Stimulated activated CD8-positive, alpha-beta memory T cell treated with anti-CD3 and anti-CD28 coated beads, Interleukin-12 subunit alpha, Interleukin-12 subunit beta, amount 100 ng/mL, for 4 hours (primary cell): ENCODE results near the gene TMEM220.
"Not testable (repeated sequence)": the region's sequence is repeated elsewhere in the genome, so short reads cannot be mapped to it uniquely, and the experiment has no call there.

Experiments
- DNase-seq: peaks from one replicate; pipeline ENCODE4 v3.0.0-alpha.2; 2020; ENCODE audit warnings: low read depth

The TMEM220 gene

GRCh38 chr17:10728331-10728892 is 1.4 kb downstream of the TMEM220 start:
- no peak for DNase-seq

GRCh38 chr17:10727192-10727591 is 2.6 kb downstream of the TMEM220 start:
- DNase-seq, result no peak

DNA sequence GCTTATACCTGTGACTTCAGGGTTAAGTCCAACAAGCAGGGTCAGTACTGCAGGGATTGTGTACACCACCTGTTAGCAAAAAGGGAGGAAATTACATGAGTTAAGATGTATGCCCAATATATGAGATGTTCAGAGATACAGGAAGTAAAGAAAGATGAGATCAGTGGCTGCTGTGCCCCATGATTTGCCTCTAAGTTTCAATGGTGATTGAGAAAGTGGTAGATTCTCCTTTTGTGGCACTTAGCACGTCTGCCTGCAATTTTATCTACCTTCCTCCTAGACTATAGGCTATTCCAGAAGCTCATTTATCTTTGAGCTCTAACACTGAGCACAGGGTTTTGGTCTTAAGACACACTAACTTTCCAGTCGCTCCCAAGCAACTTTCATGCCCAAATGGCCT is 3.6 kb downstream of the TMEM220 start:
- no peak for DNase-seq

DNA sequence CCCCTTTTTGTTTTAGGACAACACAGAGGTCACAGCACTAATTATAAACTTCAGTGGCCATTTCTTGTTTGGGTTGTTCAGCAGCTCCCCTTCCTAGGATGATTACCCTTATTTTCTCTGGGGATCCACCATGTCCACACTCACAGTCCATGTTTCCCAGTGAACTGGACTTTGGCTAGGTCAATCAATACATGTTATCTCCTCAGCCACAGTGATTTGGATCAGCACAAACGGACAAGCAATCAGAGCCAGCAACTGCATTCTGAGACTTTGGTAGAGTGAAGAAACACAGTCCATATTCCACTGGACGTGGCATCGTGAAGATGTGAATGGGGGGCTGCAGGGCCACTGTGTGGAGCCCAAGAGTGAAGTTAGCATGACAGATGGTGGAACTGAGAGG is 4.6 kb downstream of the TMEM220 start:
- no peak for DNase-seq

- DNase-seq, result no peak
Measured at GRCh38 chr17:10724546-10725195, 5.2 kb downstream of the TMEM220 start.

- no peak for DNase-seq
Measured at GRCh38 chr17:10718547-10718946, 11.3 kb downstream of the TMEM220 start.

GRCh38 chr17:10716218-10716617 is 13.6 kb downstream of the TMEM220 start:
- no peak for DNase-seq

DNA sequence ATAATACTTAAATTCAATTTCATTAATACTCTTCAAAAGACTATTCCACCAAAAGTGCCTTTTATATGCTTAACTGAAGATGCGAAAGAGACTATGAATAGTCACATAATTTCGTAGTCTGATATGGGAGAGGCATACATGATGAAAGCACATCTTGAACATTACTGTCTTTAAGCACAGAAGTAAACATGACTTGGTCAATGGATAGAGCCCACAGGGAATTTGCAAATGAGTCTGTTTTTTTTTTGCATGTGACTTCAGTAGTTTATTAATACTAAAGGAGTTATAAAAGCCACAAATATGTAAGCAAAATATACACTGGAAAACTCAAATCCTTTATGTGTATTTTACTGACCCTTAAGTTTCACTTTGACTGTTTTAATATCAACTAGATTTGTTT is 16.5 kb downstream of the TMEM220 start:
- DNase-seq, result no peak

DNA sequence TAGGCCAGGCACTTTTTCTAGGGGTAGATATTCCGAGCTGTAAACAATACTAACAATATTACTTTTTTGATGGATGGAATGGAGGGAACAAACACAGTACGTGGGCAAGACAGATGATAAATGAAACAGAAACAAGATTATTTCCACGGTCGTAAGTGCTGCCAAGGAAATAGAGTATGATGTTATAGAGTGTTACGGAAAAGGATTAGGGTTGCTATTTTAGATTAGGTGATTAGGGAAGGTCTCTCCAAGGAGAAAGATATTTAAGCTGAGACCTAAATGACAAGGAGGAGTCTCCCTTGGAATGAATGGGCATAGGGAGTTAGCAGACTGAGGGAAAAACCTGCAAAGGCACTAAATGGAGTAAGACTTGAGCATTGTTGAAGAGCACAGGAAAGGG is 24.1 kb downstream of the TMEM220 start:
- DNase-seq, result no peak

GRCh38 chr17:10702574-10702973 is 27.2 kb downstream of the TMEM220 start:
- DNase-seq, result no peak

DNA sequence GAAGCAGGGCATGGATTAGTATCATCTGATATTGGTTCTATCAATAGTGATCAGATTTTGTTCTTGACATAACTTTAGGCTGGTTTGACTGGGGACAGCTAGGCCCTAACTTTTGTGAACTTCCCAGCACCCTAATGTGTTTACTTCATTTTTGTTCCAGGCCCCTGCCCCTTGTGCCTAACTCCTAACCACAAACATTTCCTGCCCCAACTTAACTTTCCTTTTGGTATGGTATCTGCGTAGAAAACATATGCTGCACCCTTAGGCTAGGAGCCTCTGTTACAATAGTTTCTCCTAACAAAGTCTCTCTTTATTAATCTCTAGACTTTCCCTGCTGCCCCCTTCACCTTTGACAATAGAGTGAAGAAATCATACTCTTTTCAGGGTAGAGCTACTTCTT is 30.0 kb downstream of the TMEM220 start:
- DNase-seq, result no peak

- DNase-seq, result no peak
Measured at GRCh38 chr17:10698096-10698818, 31.6 kb downstream of the TMEM220 start.

- peak; percentile 82 for DNase-seq
Measured at GRCh38 chr17:10697092-10698081, 32.4 kb downstream of the TMEM220 start, which contains the start of the genes ADPRM and SCO1. TSS of gene ADPRM (plus strand) at chr17:10697594. CDS start at chr17:10704927, 7,333 bp downstream. TSS of gene SCO1 (minus strand) at chr17:10697533. CDS start at chr17:10697507, 26 bp downstream.

DNA sequence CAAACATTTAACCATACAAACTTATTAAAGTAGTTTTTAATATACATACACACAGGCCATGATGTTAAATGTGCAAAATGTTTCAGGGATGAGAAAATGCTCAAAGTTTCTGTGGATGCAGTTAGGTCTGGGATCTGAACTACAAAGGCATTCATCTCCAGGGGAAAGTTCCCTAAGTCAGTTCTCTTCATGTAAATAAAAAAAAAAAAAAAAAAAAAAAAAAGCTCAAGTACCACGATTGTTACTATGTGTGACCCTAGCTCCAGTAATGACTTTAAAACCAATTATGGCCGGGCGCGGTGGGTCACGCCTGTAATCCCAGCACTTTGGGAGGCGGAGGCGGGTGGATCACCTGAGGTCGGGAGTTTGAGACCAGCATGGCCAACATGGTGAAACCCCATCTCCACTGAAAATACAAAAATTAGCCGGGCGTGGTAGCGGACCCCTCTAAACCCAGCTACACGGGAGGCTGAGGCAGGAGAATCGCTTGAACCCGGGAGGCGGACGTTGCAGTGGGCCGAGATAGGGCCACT is 33.9 kb downstream of the TMEM220 start:
- not testable (repeated sequence) for DNase-seq

GRCh38 chr17:10687499-10687898 is 42.3 kb downstream of the TMEM220 start:
- no peak for DNase-seq

DNA sequence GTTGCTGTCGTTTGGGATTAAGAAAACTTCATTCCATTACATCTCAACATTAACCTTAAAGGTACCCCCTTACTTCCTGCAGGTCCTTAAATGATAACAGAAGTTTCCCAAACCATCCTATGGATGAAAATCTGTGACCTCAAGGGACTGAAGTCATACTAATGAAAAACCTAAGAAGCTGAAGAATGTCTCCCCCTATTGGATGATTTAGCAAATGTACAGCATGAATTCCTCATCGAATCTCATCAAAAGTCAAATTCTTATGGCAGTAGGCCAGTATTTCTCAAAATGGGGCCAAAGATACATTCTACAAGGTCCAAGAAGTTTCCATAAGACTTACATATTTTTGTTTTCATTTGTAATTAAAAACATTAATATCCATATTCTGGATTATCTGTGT is 46.0 kb downstream of the TMEM220 start:
- no peak for DNase-seq

GRCh38 chr17:10681866-10682446 is 47.9 kb downstream of the TMEM220 start:
- DNase-seq, result no peak

- no peak for DNase-seq
Measured at GRCh38 chr17:10674704-10675103, 55.1 kb downstream of the TMEM220 start.

DNA sequence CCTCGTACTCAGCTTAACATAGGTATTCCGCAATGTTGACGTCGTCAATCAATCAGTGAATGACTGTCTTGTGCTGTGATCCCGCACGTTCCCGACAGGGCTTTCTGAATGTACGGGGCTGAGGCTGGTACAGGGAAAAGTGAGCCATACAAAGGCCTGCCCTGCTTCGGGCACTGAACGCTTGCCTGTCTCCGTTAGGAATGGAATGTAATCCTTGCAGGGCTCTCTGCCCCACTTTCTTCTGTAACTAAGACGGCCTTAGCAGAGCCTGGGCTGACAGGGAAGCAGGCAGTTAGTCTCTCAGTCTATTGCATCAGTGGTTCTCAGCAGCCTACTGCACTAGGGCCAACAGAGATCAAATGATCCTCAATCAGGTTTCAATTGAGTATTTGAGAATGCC is 56.5 kb downstream of the TMEM220 start:
- no peak for DNase-seq

DNA sequence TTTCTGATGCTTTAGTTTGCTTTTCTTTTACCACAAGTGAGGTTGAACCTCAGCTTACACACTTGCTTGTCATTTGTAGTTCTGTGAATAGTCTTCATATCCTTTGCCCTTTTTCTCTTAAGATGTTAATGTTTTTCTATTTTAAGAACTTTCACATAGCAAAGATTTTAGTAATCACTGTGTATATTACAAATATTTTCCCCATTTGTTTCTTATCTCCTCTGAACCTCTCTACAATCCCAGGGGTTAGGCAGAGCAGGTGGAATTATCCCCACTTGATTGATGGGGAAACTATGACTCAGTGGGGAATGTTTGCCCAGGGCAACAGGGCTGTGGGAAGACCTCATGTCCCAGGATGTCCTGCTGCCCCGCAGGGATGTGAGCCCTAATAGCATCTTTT is 61.0 kb downstream of the TMEM220 start:
- no peak for DNase-seq

- no peak for DNase-seq
Measured at GRCh38 chr17:10666906-10667305, 62.9 kb downstream of the TMEM220 start.
